Dendritic cell treated with granulocyte-macrophage colony-stimulating factor and Interleukin-4, amounts not matched to agents 40 ng/mL and 50 ng/mL, for 4 days (primary cell): ENCODE results near the gene ZNF740.

Experiments
- H3K27ac Mint-ChIP-seq: one replicate; pipeline ENCODE4 v1.8.0; 2022; ENCODE audit warnings: mild to moderate bottlenecking, mixed read lengths
- H3K27me3 Mint-ChIP-seq: one replicate; pipeline ENCODE4 v1.8.0; 2022; ENCODE audit warnings: mild to moderate bottlenecking, mixed read lengths
- H3K36me3 Mint-ChIP-seq: one replicate; pipeline ENCODE4 v1.8.0; 2022; ENCODE audit warnings: low read depth, mixed read lengths
- H3K4me1 Mint-ChIP-seq: one replicate; pipeline ENCODE4 v1.8.0; 2022; ENCODE audit warnings: low read depth, mixed read lengths
- H3K4me3 Mint-ChIP-seq: one replicate; pipeline ENCODE4 v1.8.0; 2022; ENCODE audit warnings: mild to moderate bottlenecking, moderate library complexity, mixed read lengths
- H3K9me3 Mint-ChIP-seq: one replicate; pipeline ENCODE4 v1.8.0; 2022; ENCODE audit warnings: mixed read lengths
- intact Hi-C: fragments of 100-400 bp; cut with micrococcal nuclease; formaldehyde crosslinking; loops from one replicate; pipeline ENCODE4 v1.15.0; 2022

The ZNF740 gene, protein sequence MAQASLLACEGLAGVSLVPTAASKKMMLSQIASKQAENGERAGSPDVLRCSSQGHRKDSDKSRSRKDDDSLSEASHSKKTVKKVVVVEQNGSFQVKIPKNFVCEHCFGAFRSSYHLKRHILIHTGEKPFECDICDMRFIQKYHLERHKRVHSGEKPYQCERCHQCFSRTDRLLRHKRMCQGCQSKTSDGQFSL

DNA sequence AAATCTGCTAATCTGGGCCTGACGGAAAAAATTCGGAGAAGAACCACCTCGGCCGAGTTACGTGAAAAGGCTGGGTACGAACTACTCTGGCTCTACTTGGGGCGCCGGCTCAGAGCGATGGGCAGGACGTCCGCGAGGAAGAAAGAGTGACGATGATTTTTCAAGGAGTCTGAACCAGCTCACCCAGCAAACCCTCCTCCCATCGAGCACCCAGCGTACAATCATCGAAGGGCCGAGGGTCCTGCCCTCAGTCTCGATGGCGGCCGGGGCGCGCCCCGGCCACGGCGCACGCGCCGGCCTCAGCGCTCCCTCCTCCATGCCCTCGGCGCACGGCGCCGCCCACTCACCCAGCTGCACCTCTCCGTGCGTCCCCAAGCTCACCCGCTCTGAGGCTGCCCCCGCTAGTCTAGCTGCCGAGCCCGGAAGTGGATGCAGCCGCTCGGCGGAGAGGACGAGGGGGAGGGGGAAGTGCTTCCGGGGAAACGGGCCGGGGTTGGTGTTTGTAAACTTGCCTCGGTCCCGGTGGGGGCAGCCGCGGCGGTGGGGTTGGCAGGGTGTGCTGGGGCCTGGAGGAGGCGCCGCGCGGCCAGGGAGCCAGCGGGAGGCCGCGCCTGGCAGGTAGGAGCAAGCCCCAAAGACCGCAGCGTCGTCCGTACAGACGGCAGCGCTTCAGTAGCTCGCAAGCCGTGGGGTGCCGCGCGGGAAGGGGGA lies at the start of gene ZNF740, which contains the start of gene CSAD:
TSS of gene ZNF740 (plus strand) at position 503 of the 711 bp plus-strand sequence. CDS start 1,262 bp downstream, outside the sequence.
TSS of gene CSAD (minus strand) at position 706 of the 711 bp plus-strand sequence. CDS start 7,455 bp downstream, outside the sequence.
- intact Hi-C loops: no loop called here
- Mint-ChIP-seq H3K27me3 (no peaks in the 10 kb centered on the region), H3K27ac (peak within 1 kb of the TSS; percentile 84), H3K36me3 (peaks cover 43% of the 10 kb centered on the region), H3K4me1 (peaks cover 52% of the 10 kb centered on the region), H3K4me3 (peak within 1 kb of the TSS; percentile 86), H3K9me3 (no peaks in the 10 kb centered on the region)

DNA sequence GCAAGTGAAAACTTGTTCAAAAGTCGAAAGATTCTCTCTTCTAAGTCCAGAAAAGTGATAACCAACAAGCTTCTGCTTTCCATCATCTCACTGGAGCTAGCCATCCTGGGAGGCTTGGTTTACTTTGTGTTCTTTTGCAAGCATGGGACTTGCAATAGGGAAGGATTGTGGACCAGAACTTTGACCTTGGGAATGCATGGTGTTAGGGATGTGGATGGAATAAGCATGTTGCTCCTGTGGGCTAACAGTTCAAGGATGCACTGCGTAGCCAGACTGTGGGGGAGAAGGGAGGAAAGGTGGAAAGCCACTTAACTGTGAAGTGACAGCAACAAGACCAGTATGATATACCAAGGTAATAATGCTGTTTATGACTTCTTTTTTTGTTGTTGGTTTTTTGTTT lies 48.7 kb upstream of the ZNF740 start:
- H3K36me3 Mint-ChIP-seq: no peaks in the 10 kb centered on the region
- peaks cover 2% of the 10 kb centered on the region for H3K27me3 Mint-ChIP-seq
- no peak overlapping the region for H3K4me3 Mint-ChIP-seq
- H3K4me1 Mint-ChIP-seq: peaks cover 41% of the 10 kb centered on the region
- H3K27ac Mint-ChIP-seq: no peak overlapping the region
- intact Hi-C loops: no loop called here
- no peaks in the 10 kb centered on the region for H3K9me3 Mint-ChIP-seq

DNA sequence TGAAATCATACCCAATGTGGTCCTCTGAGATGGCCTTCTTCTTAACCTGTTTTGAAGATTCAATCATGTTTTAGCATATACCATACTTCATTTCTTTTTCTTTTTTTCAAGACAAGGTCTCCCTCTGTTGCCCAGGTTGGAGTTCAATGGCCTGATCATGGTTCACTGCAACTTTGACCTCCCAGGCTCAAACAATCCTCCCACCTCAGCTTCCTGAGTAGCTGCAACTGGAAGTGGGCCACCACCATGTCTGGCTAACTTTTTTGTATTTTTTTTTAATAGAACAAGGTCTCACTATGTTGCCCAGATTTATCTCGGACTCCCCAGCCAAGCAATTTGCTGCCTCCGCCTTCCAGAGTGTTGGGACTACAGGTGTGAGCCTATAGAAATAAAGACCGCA lies 46.8 kb upstream of the ZNF740 start:
- Mint-ChIP-seq H3K27me3 (peaks cover 8% of the 10 kb centered on the region), H3K9me3 (peaks cover 12% of the 10 kb centered on the region), H3K4me1 (peaks cover 31% of the 10 kb centered on the region), H3K36me3 (no peaks in the 10 kb centered on the region), H3K4me3 (no peak overlapping the region), H3K27ac (no peak overlapping the region)
- intact Hi-C loops: no loop called here

DNA sequence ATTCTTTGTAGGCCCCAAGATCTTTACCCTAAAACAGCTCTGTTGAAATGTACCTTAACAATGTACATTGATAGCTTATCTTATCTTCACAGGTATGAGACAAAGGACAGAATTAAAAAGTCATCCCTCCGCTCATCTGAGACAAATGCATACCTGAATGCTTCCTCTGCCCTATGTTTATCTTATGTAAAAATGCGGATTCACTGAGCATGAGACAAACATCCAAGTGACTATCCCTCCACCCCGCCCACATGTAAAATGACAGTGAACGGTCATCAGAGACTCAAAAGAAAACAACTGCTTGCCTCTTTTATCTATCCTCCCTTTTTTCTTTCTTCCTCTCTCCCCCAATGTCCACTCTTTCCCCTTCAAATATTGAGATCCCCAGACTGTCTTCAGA lies 37.2 kb upstream of the ZNF740 start:
- intact Hi-C loops: no loop called here
- Mint-ChIP-seq H3K27me3 (no peaks in the 10 kb centered on the region), H3K36me3 (no peaks in the 10 kb centered on the region), H3K4me1 (no peaks in the 10 kb centered on the region), H3K27ac (no peak overlapping the region), H3K4me3 (no peak overlapping the region), H3K9me3 (peaks cover 15% of the 10 kb centered on the region)

DNA sequence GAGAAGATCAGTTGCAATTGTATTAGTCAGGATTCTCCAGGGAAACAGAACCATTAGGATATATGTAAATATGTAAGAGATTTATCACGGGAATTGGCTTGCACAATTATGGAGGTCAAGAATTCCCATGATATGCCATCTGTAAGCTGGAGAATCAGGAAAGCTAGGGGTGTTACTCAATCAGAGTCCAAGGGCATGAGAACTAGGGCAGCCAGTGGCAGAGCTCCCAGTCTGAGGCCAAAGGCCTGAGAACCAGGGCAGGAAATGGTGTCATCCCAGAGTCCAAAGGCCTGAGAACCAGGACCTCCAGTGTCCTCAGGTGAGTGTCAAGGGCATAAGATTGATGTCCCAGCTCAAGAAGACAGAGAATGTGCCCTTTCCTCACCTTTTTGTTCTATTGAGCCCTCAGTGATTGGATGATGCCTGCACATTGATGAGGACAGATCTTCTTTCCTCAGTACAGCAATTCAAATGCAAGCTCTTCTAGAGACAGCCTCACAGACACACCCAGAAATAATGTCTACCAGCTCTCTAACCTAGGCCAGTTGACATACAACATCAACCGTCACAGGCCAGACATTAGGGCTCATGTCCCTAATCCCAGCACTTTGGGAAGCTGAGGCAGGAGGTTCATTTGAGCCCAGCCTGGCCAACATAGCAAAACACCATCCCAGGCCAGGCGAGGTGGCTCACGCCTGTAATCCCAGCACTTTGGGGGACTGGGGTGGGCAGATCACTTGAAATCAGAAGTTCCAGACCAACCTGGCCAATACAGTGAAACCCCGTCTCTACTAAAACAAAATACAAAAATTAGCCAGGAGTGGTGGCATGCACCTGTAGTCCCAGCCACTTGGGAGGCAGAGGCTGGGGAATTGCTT lies 34.9 kb upstream of the ZNF740 start:
- intact Hi-C loops: no loop called here

DNA sequence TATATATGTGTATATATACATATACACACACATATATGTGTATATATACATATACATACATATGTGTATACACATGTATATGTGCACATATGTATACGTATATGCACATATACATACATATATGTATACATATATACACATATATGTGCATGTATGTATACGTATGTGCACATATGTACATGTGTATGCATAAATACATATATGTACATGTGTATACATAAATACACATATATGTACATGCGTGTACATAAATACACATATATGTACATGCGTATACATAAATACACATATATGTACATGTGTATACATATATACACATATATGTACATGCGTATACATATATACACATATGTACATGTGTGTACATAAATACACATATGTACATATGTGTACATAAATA lies 33.3 kb upstream of the ZNF740 start:
- no peaks in the 10 kb centered on the region for H3K4me1 Mint-ChIP-seq
- intact Hi-C loops: no loop called here
- H3K27ac Mint-ChIP-seq: no peak overlapping the region
- no peak overlapping the region for H3K4me3 Mint-ChIP-seq
- H3K36me3 Mint-ChIP-seq: no peaks in the 10 kb centered on the region
- no peaks in the 10 kb centered on the region for H3K9me3 Mint-ChIP-seq
- H3K27me3 Mint-ChIP-seq: peaks cover 5% of the 10 kb centered on the region

More for the DNA sequence above, 34.9 kb upstream of the ZNF740 start:
- Mint-ChIP-seq H3K9me3 (no peaks in the 10 kb centered on the region), H3K36me3 (no peaks in the 10 kb centered on the region), H3K4me3 (no peak overlapping the region), H3K27me3 (peaks cover under 1% of the 10 kb centered on the region), H3K4me1 (no peaks in the 10 kb centered on the region), H3K27ac (no peak overlapping the region)

DNA sequence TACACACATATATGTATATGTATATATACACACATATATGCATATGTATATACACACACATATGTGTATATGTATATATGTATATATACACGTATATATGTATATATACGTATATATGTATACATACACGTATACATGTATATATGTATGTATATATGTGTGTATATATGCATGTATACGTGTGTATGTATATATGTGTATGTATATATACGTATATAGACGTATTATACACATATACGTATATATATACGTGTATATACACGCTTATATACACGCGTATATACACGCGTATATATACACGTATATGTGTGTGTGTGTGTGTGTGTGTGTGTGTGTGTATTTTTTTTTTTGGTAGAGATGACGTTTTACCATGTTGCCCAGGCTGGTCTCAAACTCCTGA lies 32.9 kb upstream of the ZNF740 start:
- Mint-ChIP-seq H3K4me3 (no peak overlapping the region), H3K9me3 (no peaks in the 10 kb centered on the region), H3K27me3 (peaks cover 5% of the 10 kb centered on the region), H3K36me3 (no peaks in the 10 kb centered on the region), H3K27ac (no peak overlapping the region), H3K4me1 (no peaks in the 10 kb centered on the region)
- intact Hi-C loops: no loop called here

DNA sequence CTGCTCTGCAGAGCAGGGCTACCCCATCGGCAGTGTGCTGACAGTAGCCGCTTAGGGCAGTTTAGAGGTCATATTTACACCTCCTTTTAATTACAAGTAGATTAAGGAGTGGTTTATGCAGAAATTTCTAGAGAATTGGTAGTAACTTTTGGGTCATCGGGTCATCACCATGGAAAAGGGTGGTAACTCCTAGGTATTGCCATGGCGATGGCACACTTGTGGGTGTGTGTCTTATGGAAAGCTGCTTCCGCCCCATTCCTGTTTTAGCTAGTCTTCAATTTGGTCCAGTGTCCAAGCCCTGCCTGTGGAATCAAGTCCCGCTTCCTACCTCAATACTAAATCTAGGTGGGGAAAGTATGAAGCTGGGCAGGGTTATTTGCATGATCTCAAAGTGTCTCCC lies 29.5 kb upstream of the ZNF740 start:
- no peaks in the 10 kb centered on the region for H3K36me3 Mint-ChIP-seq
- H3K27ac Mint-ChIP-seq: no peak overlapping the region
- no peaks in the 10 kb centered on the region for H3K9me3 Mint-ChIP-seq
- no peaks in the 10 kb centered on the region for H3K4me1 Mint-ChIP-seq
- H3K4me3 Mint-ChIP-seq: no peak overlapping the region
- intact Hi-C loops: no loop called here
- H3K27me3 Mint-ChIP-seq: peaks cover 5% of the 10 kb centered on the region

DNA sequence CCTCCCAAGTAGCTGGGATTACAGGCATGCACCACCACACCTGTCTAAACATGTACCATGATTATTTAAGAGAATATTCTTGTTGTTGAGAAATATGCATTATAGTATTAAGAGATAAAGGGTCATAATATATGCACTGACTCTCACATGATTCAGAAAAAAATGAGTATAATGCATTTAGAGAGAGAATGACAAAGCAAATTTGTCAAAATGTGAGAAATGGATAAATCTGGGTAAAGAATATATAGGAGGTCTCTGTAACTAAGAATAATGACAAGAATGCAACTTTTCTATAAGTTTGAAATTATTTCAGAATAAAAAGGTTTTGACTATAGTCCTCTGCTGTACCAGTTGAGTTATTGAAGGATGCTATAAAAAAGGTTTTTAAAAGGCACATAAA lies 28.1 kb upstream of the ZNF740 start:
- no peaks in the 10 kb centered on the region for H3K4me1 Mint-ChIP-seq
- no peaks in the 10 kb centered on the region for H3K36me3 Mint-ChIP-seq
- intact Hi-C loops: no loop called here
- H3K27ac Mint-ChIP-seq: no peak overlapping the region
- H3K4me3 Mint-ChIP-seq: no peak overlapping the region
- no peaks in the 10 kb centered on the region for H3K9me3 Mint-ChIP-seq
- peaks cover 5% of the 10 kb centered on the region for H3K27me3 Mint-ChIP-seq

DNA sequence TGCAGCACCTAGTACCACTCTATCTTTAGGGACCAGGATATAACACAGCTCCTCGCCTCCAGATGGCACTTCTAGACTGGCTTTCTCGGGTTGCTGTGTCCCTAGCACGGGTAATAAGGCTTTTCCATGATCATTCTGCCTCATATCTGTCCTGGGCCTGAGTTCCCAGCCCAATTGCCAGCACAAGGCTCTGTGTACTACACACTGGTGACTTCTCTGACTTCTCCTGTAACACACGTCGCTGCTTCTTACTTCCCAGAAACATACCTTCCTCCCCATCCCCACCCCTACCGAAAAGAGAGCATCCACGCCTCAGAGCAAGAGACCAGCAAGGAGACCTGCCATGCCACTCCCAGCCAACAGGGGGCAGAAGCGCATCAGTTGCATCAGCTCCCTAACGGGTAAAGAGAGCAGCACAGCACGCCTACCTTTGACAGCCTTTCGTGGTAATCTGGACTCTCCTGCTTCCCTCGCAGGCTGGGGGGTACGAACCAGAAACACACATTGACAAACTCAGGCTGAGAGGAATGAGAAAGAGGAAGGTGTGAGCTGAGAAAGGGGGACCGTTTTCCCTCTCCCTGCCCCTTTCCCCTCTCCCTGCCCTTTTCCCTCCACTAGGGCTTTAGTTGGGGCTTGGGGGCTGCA lies 21.2 kb upstream of the ZNF740 start:
- peaks cover 9% of the 10 kb centered on the region for H3K4me1 Mint-ChIP-seq
- peaks cover 16% of the 10 kb centered on the region for H3K36me3 Mint-ChIP-seq
- intact Hi-C loops: loop anchor here (1.0 kb wide), 1 partner anchor 38 kb away; no protein-coding TSS in a partner anchor
- H3K27me3 Mint-ChIP-seq: peaks cover 1% of the 10 kb centered on the region
- no peaks in the 10 kb centered on the region for H3K9me3 Mint-ChIP-seq
- H3K4me3 Mint-ChIP-seq: no peak overlapping the region
- no peak overlapping the region for H3K27ac Mint-ChIP-seq

DNA sequence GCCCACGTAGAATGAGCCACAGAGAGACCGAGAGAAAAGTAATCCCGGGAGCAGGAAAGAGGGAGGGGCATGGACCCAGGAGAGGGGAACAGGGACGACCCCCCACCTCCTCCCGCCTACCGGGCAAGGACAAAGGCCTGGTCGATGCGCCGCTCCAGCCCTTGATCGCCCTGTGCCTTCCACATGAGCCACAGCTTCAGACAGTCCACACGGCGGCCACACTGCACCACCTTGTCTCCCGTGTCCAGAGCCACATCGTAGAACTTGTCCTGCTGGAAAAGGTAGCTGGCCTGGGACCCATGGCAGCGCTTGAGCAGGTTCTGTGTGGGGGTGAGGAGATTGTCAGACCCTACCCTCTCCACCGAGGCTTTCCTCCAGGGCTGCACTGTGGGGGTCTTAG lies 20.5 kb upstream of the ZNF740 start:
- H3K4me1 Mint-ChIP-seq: peaks cover 9% of the 10 kb centered on the region
- H3K27me3 Mint-ChIP-seq: peaks cover 1% of the 10 kb centered on the region
- H3K36me3 Mint-ChIP-seq: peaks cover 16% of the 10 kb centered on the region
- H3K27ac Mint-ChIP-seq: no peak overlapping the region
- intact Hi-C loops: loop anchor here (1.0 kb wide), 1 partner anchor 37 kb away; no protein-coding TSS in a partner anchor
- no peak overlapping the region for H3K4me3 Mint-ChIP-seq
- no peaks in the 10 kb centered on the region for H3K9me3 Mint-ChIP-seq

DNA sequence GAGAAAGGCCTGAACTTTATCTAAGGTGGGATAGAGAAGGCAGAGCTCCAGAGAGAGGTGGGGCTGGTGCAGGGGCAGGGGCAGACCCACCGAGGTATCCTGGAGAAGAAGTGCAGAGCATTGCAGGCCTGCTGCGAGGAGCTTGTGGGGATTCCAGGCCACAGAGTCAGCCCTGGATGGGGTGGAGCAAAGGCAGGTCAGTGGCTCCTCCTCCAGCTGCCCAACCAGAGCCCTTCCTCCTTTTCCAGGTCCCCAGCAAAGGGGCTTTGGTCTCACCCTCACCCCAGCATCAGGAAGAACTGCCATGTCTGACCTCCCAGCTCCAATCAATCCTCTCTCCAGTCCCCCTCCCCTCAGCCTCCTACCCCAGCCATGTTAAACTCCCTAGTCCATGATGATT lies 19.8 kb upstream of the ZNF740 start:
- H3K36me3 Mint-ChIP-seq: peaks cover 16% of the 10 kb centered on the region
- H3K27me3 Mint-ChIP-seq: peaks cover 1% of the 10 kb centered on the region
- intact Hi-C loops: no loop called here
- peaks cover 9% of the 10 kb centered on the region for H3K4me1 Mint-ChIP-seq
- H3K9me3 Mint-ChIP-seq: no peaks in the 10 kb centered on the region
- H3K27ac Mint-ChIP-seq: no peak overlapping the region
- no peak overlapping the region for H3K4me3 Mint-ChIP-seq

DNA sequence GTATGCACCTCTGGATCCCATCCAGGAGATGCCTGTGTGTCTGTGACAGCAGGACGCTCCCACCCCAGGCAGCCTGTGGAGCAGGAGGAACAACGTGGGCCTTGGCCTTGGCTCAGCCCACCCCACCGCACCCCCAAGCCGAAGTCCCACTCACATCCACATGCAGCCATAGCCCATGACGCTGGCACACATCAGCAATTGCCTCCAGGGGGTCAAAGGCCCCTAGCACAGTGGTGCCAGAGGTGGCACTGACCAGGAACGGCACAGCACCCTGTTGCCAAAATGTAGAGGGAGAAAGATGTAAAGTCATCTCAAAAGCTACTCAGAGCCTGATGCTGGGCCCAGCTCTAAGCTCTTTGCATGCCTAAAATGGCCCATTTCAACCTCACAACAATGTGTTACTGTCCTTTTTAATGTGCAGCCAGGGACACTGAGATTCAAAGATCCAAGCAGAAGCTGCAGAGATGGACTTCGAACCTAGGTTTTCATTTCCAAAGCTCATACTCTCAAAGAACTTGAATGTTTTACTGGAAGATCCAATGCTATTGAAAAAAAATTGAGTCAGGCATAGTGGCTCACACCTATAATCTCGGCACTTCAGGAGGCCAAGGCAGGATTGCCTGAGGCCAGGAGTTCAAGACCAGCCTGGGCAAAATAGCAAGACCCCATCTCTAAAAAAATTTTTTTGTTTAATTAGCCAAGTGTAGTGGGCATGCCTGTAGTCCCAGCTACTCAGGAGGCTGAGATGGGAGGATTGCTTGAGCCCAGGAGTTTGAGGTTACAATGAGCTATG lies 19.2 kb upstream of the ZNF740 start:
- H3K4me3 Mint-ChIP-seq: no peak overlapping the region
- H3K4me1 Mint-ChIP-seq: peaks cover 9% of the 10 kb centered on the region
- intact Hi-C loops: no loop called here
- H3K9me3 Mint-ChIP-seq: no peaks in the 10 kb centered on the region
- peaks cover 1% of the 10 kb centered on the region for H3K27me3 Mint-ChIP-seq
- no peak overlapping the region for H3K27ac Mint-ChIP-seq
- H3K36me3 Mint-ChIP-seq: peaks cover 16% of the 10 kb centered on the region
